ENCODE measurements around the gene AKR1C8. TPM values are rescaled to one million over a fixed set of nuclear protein-coding genes. Genes with fewer than 3 reads are reported as not detected.

The AKR1C8 gene
- total and polyA plus RNA-seq, 10 of the 15 experiments (the other 5 are each of a cell fraction or from before 2014, with no cell fraction given), result 0.18 TPM; not detected in 9

DNA sequence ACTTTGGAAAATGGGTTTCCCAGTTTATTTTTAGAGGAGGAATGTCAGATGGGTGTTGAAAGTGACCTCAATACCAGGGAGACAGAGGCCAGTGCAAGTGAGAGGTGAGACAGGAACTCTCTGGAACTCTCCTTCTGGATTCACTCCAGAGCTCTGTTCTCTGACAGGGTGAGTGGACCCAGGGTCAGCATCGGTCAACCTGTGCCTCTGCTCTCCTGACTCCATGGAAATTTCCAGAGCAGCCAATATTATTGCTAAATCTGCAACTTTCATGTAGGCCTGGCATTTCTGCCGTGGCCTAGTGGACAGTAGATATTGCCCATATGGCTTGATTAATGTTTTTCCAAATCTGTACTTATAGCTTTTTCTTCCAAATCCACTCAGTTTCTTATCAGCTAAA, 31.9 kb upstream of the AKR1C8 start (continued):
- TF ChIP-seq, protein P1, sequence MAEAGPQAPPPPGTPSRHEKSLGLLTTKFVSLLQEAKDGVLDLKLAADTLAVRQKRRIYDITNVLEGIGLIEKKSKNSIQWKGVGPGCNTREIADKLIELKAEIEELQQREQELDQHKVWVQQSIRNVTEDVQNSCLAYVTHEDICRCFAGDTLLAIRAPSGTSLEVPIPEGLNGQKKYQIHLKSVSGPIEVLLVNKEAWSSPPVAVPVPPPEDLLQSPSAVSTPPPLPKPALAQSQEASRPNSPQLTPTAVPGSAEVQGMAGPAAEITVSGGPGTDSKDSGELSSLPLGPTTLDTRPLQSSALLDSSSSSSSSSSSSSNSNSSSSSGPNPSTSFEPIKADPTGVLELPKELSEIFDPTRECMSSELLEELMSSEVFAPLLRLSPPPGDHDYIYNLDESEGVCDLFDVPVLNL (IDR thresholded peaks at IDR 0.05; ENCODE audit: low read depth, low read length), result no peak
- TF ChIP-seq EP300 (IDR thresholded peaks at IDR 0.05; ENCODE audit: borderline replicate concordance in 1 of 2, control insufficient read depth in 1 of 2, low read depth in 2 of 2, low read length in 2 of 2) (no peak), NFXL1 (IDR thresholded peaks at IDR 0.05; ENCODE audit: borderline replicate concordance) (no peak), CREB1 (IDR thresholded peaks at IDR 0.05; ENCODE audit: low read depth) (no peak), CHD1 (IDR thresholded peaks at IDR 0.05; ENCODE audit: low read depth, low read length) (no peak)
- TF ChIP-seq, protein P2, sequence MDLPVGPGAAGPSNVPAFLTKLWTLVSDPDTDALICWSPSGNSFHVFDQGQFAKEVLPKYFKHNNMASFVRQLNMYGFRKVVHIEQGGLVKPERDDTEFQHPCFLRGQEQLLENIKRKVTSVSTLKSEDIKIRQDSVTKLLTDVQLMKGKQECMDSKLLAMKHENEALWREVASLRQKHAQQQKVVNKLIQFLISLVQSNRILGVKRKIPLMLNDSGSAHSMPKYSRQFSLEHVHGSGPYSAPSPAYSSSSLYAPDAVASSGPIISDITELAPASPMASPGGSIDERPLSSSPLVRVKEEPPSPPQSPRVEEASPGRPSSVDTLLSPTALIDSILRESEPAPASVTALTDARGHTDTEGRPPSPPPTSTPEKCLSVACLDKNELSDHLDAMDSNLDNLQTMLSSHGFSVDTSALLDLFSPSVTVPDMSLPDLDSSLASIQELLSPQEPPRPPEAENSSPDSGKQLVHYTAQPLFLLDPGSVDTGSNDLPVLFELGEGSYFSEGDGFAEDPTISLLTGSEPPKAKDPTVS (IDR thresholded peaks at IDR 0.05; ENCODE audit: low read depth, low read length), result no peak

- H2AFZ ChIP-seq (ENCODE audit: control insufficient read depth, low read depth, low read length), result no peak overlapping the region
- no peak overlapping the region for H3K4me3 ChIP-seq
- DNase-seq (ENCODE audit: low read depth, low spot score) (no peak), FAIRE-seq (no peak), ATAC-seq (no peak)
- intact Hi-C loops (cut with micrococcal nuclease; ENCODE audit: unreplicated experiment), result no loop called here
- H3K4me2 ChIP-seq (ENCODE audit: control insufficient read depth, insufficient read depth), result no peak overlapping the region
- no peaks in the 10 kb centered on the region for H3K79me2 ChIP-seq (ENCODE audit: control insufficient read depth, insufficient read depth, low read length)
- no peaks in the 10 kb centered on the region for H3K4me1 ChIP-seq (ENCODE audit: control insufficient read depth, insufficient read depth, low read length)
- ChIA-PET POLR2A (interaction anchor here (0.5 kb wide), 1 partner anchor 1427 kb away, joined by 5 read pairs; no protein-coding TSS in a partner anchor), CTCF (no interaction called here), SMC1A (ENCODE audit: uncharacterized antibody, unreplicated experiment) (interaction anchor here (0.5 kb wide), 1 partner anchor 411 kb away, joined by 3 read pairs; no protein-coding TSS in a partner anchor), RAD21 (ENCODE audit: unreplicated experiment) (no interaction called here)
- H3K9ac ChIP-seq (ENCODE audit: control insufficient read depth, insufficient read depth, low read length), result no peak overlapping the region
- no peak overlapping the region for H3K27ac ChIP-seq (ENCODE audit: control insufficient read depth, insufficient read depth)
- H3K36me3 ChIP-seq (ENCODE audit: control insufficient read depth in 2 of 2, insufficient read depth in 2 of 2, low read length in 1 of 2), result no peaks in the 10 kb centered on the region
- no TSS peak for BruUV-seq (replicated peaks)
- H4K20me1 ChIP-seq (ENCODE audit: control insufficient read depth, insufficient read depth), result no peaks in the 10 kb centered on the region
- no peaks in the 10 kb centered on the region for H3K27me3 ChIP-seq (replicated peaks in 1 of 2; ENCODE audit: control insufficient read depth in 2 of 2, insufficient read depth in 2 of 2, low read length in 1 of 2)
- in situ Hi-C loops (cut with MboI), result no loop called here
- no peaks in the 10 kb centered on the region for H3K9me3 ChIP-seq (replicated peaks; ENCODE audit: control insufficient read depth, insufficient read depth, low read length)
- TF ChIP-seq CBX3 (IDR thresholded peaks at IDR 0.05; ENCODE audit: borderline replicate concordance, low read depth) (no peak), PAX5 (IDR thresholded peaks at IDR 0.05; ENCODE audit: borderline replicate concordance, low read depth, low read length) (no peak), SRF (IDR thresholded peaks at IDR 0.05; ENCODE audit: low read depth in 2 of 2, low read length in 2 of 2) (no peak), GATAD2B (conservative IDR thresholded peaks at IDR 0.05; ENCODE audit: low read depth) (no peak), PKNOX1 (IDR thresholded peaks at IDR 0.05) (no peak), HDAC2 (IDR thresholded peaks at IDR 0.05) (no peak), MYC (IDR thresholded peaks at IDR 0.05; ENCODE audit: insufficient read depth, insufficient read length, insufficient replicate concordance, low read length, severe bottlenecking) (no peak), ZNF274 (IDR thresholded peaks at IDR 0.05; ENCODE audit: insufficient read depth, insufficient read length) (no peak), YBX1 (IDR thresholded peaks at IDR 0.05) (no peak), DPF2 (IDR thresholded peaks at IDR 0.05) (no peak), CBX5 (IDR thresholded peaks at IDR 0.05; ENCODE audit: low read depth) (no peak), STAT1 (conservative IDR thresholded peaks at IDR 0.05) (no peak)
Measured at GRCh38 chr10:5211696-5212536, 27.0 kb upstream of the AKR1C8 start.

All from GM12878 (cell line).